IPS-18c (cell line): ENCODE data around the gene CTCF.
"Not testable (repeated sequence)": the region's sequence is repeated elsewhere in the genome, so short reads cannot be mapped to it uniquely, and the experiment has no call there.

Source experiments
- H3K4me3 ChIP-seq: 2 replicates; pipeline ENCODE4 v1.7.0; 2013; ENCODE audit warnings: low read depth, mild to moderate bottlenecking, low read length, moderate library complexity; ENCODE audit not compliant: insufficient read depth
- H3K9me3 ChIP-seq: one replicate; pipeline ENCODE4 v1.6.1; 2013; ENCODE audit warnings: mild to moderate bottlenecking, low read length, moderate library complexity; ENCODE audit not compliant: control insufficient read depth, insufficient read depth

CTCF gene

GRCh38 chr16:67562526-67562917 lies at the start of gene CTCF:
TSS of gene CTCF (plus strand) at chr16:67562526. CDS start at chr16:67610833, 48,307 bp downstream.
- Histone ChIP-seq H3K4me3 (peak within 1 kb of the TSS; percentile 91), H3K9me3 (peaks cover 2% of the 10 kb centered on the region)

GRCh38 chr16:67513892-67514291 lies 48.4 kb upstream of the CTCF start:
- H3K4me3 ChIP-seq, H3K9me3 ChIP-seq: not testable (repeated sequence)

- H3K4me3 ChIP-seq: no peak overlapping the region
These were observed 47.9 kb upstream of the CTCF start for GRCh38 chr16:67514382-67514828.

GRCh38 chr16:67516296-67517154 lies 45.8 kb upstream of the CTCF start:
- H3K4me3 ChIP-seq: no peak overlapping the region
- no peaks in the 10 kb centered on the region for H3K9me3 ChIP-seq

More at GRCh38 chr16:67514382-67514828, 47.9 kb upstream of the CTCF start:
- H3K9me3 ChIP-seq: no peaks in the 10 kb centered on the region

- Histone ChIP-seq H3K4me3 (no peak overlapping the region), H3K9me3 (no peaks in the 10 kb centered on the region)
These were observed 45.2 kb upstream of the CTCF start for GRCh38 chr16:67517155-67517445.

- no peaks in the 10 kb centered on the region for H3K9me3 ChIP-seq
- no peak overlapping the region for H3K4me3 ChIP-seq
These were observed 44.5 kb upstream of the CTCF start for GRCh38 chr16:67517661-67518423.

- H3K4me3 ChIP-seq: no peak overlapping the region
- no peaks in the 10 kb centered on the region for H3K9me3 ChIP-seq
These were observed 43.6 kb upstream of the CTCF start for GRCh38 chr16:67518676-67519075.

- Histone ChIP-seq H3K4me3 (no peak overlapping the region), H3K9me3 (no peaks in the 10 kb centered on the region)
These were observed 43.1 kb upstream of the CTCF start for GRCh38 chr16:67519242-67519641.

GRCh38 chr16:67521095-67521804 lies 41.1 kb upstream of the CTCF start:
- peaks cover 2% of the 10 kb centered on the region for H3K9me3 ChIP-seq

GRCh38 chr16:67525176-67525860 lies 37.0 kb upstream of the CTCF start:
- H3K4me3 ChIP-seq: no peak overlapping the region

More at GRCh38 chr16:67521095-67521804, 41.1 kb upstream of the CTCF start:
- H3K4me3 ChIP-seq: peak overlapping the region; percentile 48

GRCh38 chr16:67526149-67526791 lies 36.1 kb upstream of the CTCF start:
- no peak overlapping the region for H3K4me3 ChIP-seq
- H3K9me3 ChIP-seq: peaks cover 2% of the 10 kb centered on the region

More at GRCh38 chr16:67525176-67525860, 37.0 kb upstream of the CTCF start:
- H3K9me3 ChIP-seq: peaks cover 2% of the 10 kb centered on the region

- peak within 1 kb of the TSS; percentile 68 for H3K4me3 ChIP-seq
- H3K9me3 ChIP-seq: peaks cover 2% of the 10 kb centered on the region
These were observed 34.0 kb upstream of the CTCF start, which contains the start of gene RIPOR1 for GRCh38 chr16:67528222-67528869. TSS of gene RIPOR1 (plus strand) at chr16:67528829. CDS start at chr16:67538447, 9,618 bp downstream.

- peaks cover 2% of the 10 kb centered on the region for H3K9me3 ChIP-seq
- H3K4me3 ChIP-seq: peak overlapping the region; percentile 68
These were observed 33.3 kb upstream of the CTCF start for GRCh38 chr16:67528870-67529581.

- Histone ChIP-seq H3K9me3 (peaks cover 2% of the 10 kb centered on the region), H3K4me3 (peak overlapping the region; percentile 68)
These were observed 32.7 kb upstream of the CTCF start for GRCh38 chr16:67529582-67530012.
